ENCODE results near the gene IHH.

The IHH gene

GRCh38 chr2:219076253-219076652 is 15.5 kb upstream of the IHH start:
- DNase-seq (ENCODE audit: low read depth in 2 of 2) = no peak

DNA sequence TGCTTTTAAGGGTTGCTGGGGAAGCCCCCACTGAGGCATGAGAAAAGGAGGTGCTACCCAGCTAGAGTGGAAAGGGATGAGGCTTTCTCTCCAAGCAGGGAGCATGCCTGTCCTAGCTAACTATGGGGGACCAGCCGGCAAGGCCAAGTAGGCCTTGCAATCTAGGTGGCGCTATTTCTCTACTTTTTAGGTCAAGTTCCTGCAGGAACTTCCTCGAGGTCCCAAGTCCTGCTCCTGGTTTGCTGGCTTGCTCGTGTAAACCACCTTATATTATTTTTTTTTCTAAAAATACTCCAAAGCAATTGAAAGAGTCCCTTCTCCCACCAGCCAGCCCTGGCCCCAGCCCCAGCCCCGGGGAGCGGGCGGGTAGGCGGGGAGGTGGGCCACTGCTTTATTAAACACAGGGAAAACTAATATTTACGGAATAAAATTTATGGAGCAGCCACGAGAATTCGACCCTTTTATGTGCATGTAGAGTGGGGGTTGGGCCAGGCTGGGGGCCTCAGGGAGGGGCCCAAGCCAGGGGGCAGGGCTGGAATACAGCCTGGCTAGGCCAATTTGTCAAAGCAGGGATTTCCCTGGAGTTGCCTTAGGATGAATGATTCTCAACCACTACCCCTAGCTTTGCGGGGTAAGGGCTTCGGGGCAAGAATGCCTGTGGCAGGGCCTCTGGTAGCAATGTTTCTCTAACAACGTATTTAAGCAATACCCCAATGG is 12.8 kb upstream of the IHH start:
- no peak for DNase-seq (ENCODE audit: low read depth in 2 of 2)

- no peak for DNase-seq (ENCODE audit: low read depth in 2 of 2)
Observed at GRCh38 chr2:219072741-219073250, 12.1 kb upstream of the IHH start.

DNA sequence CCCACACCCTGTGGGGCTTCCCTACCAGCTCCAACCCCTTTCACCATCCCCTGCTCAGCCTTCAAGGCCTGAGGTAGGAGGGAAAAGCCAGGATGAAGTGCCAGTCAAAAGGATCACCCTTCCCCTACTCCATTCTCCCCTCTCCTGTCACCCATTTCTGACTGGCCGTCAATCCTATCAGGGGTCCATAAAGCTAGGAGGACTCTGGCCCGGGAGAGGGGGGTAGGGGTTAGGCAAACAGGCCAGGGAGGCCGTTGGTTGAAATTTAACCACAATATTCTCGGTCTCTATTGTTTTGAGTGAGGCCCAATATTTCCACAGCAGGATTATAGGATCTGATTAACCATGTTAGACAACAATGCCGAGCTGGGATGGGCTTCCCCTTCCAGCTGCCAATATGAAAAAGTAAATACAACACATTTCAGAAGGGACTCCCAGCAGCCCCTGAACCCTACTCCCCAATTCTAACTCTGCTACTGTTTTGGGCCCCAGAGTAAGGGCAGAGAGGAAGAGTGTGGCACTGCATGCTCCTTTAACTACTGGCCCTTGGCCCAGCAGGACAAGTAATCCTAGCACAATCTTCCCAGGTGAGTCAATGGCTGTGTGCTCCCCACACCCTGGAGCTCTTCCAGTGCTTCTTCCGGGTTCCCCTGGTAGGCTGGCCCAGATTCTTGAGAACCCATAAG is 10.6 kb upstream of the IHH start:
- DNase-seq (ENCODE audit: low read depth in 2 of 2) = no peak

GRCh38 chr2:219065484-219065883 is 4.8 kb upstream of the IHH start:
- DNase-seq (ENCODE audit: low read depth in 2 of 2) = no peak

- DNase-seq (ENCODE audit: low read depth in 2 of 2) = no peak
Observed at GRCh38 chr2:219062081-219062480, 1.4 kb upstream of the IHH start.

DNA sequence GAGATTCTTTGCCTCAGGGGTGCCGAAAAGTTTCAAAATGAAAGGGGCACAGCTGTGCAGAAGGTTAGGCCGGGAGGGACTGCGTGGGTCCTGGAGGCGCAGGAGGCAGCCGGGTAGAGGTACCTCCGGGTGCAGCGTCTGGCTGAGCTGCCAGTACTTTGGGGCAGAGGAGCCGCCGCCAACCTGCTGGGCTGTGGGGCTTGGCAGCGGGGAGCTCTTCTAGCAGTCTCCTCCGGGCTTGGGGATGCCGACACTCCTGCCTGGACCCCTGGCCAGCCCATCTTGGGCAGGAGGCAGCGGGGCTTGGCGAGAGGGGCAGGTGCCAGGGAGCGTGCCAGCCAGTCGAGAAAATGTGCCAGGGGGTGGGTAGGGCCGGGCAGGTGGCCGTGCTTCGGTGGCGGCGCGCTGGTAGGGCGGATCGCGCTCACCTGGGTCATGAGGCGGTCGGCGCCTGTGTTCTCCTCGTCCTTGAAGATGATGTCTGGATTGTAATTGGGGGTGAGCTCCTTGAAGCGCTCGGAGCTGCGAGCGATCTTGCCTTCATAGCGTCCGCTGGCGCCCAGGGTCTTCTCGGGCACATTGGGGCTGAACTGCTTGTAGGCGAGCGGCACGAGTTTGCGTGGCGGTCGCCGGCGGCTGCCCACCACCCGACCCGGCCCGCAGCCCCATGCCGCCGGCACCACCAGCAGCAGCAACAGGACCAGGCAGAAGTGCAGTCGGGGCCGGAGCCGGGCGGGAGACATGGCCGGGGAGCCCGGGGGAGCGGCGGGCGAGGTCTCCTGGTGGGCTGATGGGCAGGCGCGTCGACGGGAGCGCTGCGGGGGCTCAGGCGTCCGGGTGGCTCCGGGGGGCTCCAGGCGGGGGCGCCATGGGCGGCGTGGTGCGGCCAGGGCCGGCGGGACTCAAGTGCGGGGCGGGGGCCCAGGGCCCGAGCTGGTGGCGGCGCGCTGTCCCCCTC is 717 bp downstream of the IHH start:
- DNase-seq (ENCODE audit: low read depth in 2 of 2) = no peak

- no peak for DNase-seq (ENCODE audit: low read depth in 2 of 2)
Observed at GRCh38 chr2:219059375-219059724, 1.4 kb downstream of the IHH start.

DNA sequence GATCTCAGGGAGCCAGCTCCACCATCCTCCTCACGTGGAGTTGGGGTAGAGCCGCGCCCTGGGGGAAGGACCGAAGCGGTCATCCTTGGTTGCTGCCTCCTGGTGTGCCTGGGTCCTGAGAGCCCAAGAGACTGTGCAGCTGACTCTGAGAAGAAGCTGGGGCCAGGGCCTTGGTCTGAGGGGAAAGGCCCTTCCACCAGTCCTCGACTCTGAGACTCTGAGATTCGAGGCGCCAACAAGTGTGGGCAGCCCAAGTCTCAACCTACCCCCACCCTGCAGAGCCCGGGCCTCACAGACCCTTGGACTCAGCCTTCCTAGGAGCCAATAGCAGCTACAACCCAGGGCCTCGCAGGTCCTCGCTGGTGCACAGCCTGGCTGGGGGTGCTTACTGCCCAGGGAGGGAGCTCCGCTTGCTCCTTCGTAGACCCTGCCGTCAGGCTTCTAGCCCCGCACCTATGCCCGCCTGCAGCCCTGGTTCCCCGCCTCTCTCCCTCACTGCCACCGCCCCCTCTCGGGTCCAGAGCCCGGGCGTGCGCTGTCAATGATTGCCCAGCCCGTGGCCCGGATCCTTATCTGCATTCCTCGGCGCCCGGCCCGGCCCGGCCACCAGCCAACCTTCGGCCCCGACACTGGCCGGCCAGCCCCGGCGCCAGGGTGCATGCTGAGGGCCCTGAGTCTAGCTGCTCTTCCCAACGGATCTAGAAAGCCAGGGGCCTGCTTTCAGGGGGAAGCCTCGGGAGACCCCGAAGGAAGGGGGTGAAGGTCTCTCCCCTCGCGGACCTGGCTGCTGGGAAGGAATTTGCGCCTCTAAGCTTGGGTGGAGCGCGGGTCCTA is 2.0 kb downstream of the IHH start:
- no peak for DNase-seq (ENCODE audit: low read depth in 2 of 2)

GRCh38 chr2:219057709-219058540 is 2.8 kb downstream of the IHH start:
- peak; percentile 57 to 72 for DNase-seq (ENCODE audit: low read depth in 2 of 2)

DNA sequence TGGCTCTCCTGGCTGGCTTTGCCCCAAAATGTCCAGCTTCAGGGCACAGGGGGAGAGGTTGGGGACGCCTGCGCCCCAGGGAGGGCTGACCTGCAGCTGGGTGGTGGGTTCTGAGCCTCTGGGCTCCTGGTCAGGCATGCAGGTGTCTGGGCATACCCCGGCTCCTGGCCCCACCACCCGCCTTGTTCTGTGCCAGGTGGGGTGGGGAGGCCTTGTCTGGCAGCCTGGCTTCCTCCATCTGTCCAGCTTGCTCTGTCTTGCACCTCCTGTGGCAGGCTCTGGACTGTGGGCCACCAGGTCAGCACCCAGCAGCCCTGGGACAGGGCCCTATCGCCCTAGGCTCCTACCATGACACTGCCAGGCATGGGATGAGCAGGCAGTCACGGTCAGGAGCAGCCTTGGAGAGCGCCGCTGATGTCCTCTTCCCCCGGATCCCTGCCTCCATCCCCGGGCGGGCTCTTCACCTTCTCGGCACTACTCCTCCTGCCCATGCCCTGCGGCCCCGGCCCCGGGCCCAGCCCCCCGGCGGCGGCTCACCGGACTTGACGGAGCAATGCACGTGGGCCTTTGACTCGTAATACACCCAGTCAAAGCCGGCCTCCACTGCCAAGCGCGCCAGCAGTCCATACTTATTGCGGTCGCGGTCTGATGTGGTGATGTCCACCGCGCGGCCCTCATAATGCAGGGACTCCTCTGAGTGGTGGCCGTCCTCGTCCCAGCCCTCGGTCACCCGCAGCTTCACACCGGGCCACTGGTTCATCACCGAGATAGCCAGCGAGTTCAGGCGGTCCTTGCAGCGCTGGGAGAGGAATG is 3.6 kb downstream of the IHH start:
- DNase-seq (ENCODE audit: low read depth in 2 of 2) = no peak

DNA sequence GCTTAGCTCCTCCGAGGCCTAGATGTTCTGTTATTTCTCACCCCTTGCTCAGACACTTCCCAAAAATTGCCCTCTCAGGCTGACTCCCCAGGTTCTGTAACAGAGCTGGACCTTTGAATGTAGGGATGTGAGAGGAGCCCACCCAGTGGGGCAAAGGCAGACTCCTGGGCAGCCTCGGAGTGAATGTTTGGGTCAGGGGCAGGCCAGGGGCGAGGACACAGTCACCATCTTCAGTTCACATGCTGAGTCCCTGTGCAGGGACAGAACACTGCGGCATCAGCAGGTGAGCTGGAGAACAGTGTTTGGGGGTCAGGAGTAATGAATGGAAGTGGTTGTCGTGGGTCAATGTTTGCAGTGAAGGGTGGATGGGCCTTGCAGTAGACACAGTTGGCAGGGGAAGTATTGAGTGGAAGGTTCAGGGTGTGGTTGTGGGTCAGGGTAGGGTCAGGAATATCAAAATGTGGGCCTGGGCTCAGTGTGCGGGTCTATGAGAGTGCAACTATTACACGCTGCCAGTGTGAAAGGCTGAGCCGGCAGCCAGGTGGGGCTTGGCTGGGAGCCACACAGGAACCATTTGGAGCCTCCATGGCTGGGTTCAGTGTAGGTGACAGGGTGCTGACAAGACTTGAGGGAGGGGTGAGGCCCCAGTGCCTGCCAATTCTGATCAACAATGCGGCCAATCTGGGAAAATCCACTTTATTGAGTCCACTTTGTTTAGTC is 4.4 kb downstream of the IHH start:
- DNase-seq (ENCODE audit: low read depth in 2 of 2) = no peak

GRCh38 chr2:219054956-219055903 is 5.5 kb downstream of the IHH start:
- no peak for DNase-seq (ENCODE audit: low read depth in 2 of 2)

DNA sequence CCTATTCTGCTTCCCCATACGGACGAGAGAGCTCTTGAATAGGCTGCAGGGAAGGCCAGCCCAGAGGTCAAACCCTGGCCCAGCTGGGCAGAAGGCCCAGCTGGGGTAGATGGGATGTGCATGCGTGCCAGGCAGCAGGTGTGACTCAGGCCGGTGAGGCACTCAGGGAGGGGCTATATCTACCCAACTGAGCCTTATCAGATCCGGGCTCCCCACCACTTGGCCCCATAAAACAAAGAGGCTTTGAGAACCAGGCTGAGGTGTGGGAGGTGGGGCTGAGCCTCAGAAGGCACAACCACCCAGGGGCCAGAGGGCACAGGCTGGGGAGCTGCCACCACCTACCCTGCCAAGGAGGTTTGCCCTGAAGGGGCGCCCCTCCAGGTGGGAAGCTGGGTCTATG is 11.4 kb downstream of the IHH start:
- DNase-seq (ENCODE audit: low read depth in 2 of 2) = no peak

GRCh38 chr2:219045937-219046550 is 14.7 kb downstream of the IHH start:
- DNase-seq (ENCODE audit: low read depth in 2 of 2) = no peak

DNA sequence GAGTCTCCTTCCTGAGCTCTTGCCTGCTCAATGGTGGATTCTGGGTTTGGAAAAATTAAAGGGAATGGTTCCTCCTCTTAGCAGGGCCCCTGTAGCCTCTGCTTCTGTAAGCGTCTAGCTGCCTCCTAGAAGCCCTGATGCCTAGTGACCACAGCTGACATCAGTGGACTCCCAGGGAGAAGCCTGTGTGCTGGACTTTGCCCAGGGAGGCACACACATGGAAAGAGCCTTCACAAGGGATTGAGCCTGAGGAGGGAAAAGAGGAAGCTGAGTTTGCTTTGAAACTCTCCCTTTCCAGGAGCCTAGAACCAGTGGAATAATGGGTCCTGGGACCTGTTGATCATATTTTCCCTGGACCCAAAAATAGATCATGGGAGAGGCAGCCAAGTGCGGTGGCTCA is 18.0 kb downstream of the IHH start:
- DNase-seq (ENCODE audit: low read depth in 2 of 2) = no peak

- no peak for DNase-seq (ENCODE audit: low read depth in 2 of 2)
Observed at GRCh38 chr2:219042157-219042556, 18.6 kb downstream of the IHH start.
